AG04449 (cell line): ENCODE data around the gene LBX2.
"Not testable (repeated sequence)": the region's sequence is repeated elsewhere in the genome, so short reads cannot be mapped to it uniquely, and the experiment has no call there.

ENCODE experiments used
- CTCF ChIA-PET: fragments of 350-600 bp; formaldehyde crosslinking; extraction: SDS; loops from one replicate; lab custom pipeline; 2021; ENCODE audit warnings: antibody characterized with exemption; lab: Yijun Ruan, JAX
- POLR2A ChIA-PET: fragments of 400-600, 350-600 bp; formaldehyde crosslinking; extraction: SDS; loops from one replicate; lab custom pipeline; 2020; ENCODE audit warnings: antibody characterized with exemption, inconsistent platforms; lab: Yijun Ruan, JAX
- DNase-seq: peaks from one replicate; pipeline ENCODE4 v3.0.0-alpha.2; 2010; ENCODE audit warnings: low read depth, low spot score
- H3K4me3 ChIP-seq: 2 replicates; pipeline ENCODE4 v1.5.1; 2011; ENCODE audit warnings: low read depth, mild to moderate bottlenecking, control low read depth, low read length
- TF ChIP-seq, protein P1 (sequence below): IDR thresholded peaks from one replicate; pipeline ENCODE4 v1.5.1; 2011; ENCODE audit warnings: mild to moderate bottlenecking, moderate library complexity, low read length, control low read depth, inconsistent platforms; ENCODE audit not compliant: insufficient read depth; ENCODE audit errors: missing control alignments

Gene LBX2

DNA sequence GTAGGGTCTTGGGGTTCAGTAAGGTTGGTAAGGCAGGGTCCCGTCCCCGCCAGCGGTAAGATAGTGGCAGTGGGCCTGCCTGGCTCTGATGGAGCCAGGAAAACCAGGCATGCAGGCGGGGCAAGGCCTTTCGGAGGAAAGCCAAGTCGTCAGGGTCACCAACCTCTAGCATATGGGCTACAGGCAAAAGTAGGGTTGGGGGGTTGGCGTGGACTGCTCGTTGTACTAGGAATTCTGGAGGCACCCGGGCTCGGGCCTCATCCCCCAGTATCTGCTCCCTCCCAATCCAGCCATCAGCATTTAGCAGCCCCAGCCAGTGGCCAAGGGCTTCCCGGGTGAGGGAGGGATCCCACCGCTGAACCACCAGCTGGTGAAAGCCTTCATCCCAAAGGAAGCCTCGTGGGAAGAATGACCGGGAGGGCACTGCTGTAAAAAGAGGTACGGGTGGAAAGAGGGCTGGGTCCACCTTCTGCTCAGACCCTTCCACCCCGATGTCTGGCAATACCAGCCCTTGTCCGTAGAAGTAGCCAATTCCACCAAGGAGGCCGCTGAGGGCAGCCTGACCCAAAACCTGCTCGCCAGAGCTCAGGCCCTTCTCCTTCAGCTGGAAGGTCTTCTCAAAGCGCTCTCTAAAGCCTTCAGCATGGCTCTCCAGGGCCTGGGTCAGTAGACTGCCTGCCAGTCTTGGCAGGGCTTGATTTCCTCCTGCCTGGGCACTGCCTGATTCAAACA lies 37.2 kb downstream of the LBX2 start:
- TF ChIP-seq, protein P1, sequence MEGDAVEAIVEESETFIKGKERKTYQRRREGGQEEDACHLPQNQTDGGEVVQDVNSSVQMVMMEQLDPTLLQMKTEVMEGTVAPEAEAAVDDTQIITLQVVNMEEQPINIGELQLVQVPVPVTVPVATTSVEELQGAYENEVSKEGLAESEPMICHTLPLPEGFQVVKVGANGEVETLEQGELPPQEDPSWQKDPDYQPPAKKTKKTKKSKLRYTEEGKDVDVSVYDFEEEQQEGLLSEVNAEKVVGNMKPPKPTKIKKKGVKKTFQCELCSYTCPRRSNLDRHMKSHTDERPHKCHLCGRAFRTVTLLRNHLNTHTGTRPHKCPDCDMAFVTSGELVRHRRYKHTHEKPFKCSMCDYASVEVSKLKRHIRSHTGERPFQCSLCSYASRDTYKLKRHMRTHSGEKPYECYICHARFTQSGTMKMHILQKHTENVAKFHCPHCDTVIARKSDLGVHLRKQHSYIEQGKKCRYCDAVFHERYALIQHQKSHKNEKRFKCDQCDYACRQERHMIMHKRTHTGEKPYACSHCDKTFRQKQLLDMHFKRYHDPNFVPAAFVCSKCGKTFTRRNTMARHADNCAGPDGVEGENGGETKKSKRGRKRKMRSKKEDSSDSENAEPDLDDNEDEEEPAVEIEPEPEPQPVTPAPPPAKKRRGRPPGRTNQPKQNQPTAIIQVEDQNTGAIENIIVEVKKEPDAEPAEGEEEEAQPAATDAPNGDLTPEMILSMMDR: no peak
- CTCF ChIA-PET: interaction anchor here (0.5 to 1.2 kb wide), 3 partner anchors 70 to 126 kb away, joined by 3 to 4 read pairs (median 3); no protein-coding TSS in a partner anchor
- POLR2A ChIA-PET: interaction anchor here (0.5 to 1.9 kb wide), 2 partner anchors 10 to 41 kb away, joined by 3 to 7 read pairs; partner anchors contain the start of gene MRPL53

DNA sequence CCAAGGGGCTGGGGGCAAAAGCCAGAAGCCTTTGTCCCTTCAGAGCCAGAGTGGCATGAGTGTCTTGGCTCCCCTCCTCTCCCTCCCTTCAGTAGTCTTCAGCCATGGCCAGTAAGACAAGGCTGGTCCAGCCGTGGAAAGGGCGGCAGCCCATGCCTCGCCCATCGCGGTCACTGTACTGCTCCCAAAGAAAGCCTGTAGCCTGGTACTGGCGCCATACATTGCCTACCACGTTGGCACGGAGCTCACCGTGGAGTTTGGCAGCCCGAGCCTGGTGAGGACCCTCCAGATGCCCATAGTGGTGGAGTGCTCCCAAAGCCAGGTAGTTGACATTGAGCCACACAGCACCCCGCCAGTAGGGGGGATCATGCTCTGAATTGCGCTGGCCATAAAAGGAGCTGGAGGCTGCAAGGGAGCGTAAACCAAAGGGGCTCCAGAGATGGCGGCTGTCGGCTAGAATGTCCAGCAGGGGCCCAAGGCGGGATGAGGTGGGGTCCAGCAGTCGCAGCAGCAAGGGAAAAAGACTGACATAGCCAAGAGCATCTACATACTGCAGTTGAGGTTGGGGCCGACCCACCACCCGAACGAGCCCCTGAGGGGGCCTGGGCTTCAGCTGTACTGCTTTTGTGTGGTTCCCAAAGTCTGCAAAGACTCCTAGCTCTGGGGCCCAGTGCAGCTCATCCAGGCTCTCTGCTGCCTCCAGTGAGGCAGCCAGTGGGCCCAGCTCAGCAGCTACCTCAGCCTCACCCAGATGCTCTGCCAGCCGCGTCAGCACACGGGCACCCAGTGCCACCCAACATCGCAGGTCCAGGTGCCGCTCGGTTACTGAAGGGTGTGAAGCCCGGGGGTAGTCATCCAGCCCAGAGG lies 38.0 kb downstream of the LBX2 start:
- ChIA-PET POLR2A (interaction anchor here (0.5 to 1.9 kb wide), 3 partner anchors 10 to 72 kb away, joined by 3 to 7 read pairs (median 3); partner anchors contain the start of gene MRPL53), CTCF (interaction anchor here (0.5 to 1.2 kb wide), 3 partner anchors 70 to 127 kb away, joined by 3 to 4 read pairs (median 3); no protein-coding TSS in a partner anchor)
- no peak for DNase-seq
- no peak overlapping the region for H3K4me3 ChIP-seq
- TF ChIP-seq, protein P1: peak; percentile 6

More for the DNA sequence above, 37.2 kb downstream of the LBX2 start:
- no peak for DNase-seq
- no peak overlapping the region for H3K4me3 ChIP-seq

DNA sequence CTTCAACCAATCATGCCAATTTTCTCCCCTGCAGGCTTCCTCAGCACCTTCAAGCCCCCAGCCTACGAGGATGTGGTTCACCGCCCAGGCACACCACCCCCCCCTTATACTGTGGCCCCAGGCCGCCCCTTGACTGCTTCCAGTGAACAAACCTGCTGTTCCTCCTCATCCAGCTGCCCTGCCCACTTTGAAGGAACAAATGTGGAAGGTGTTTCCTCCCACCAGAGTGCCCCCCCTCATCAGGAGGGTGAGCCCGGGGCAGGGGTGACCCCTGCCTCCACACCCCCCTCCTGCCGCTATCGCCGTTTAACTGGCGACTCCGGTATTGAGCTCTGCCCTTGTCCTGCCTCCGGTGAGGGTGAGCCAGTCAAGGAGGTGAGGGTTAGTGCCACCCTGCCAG lies 39.2 kb downstream of the LBX2 start:
- CTCF ChIA-PET, DNase-seq: not testable (repeated sequence)
- POLR2A ChIA-PET: interaction anchor here (1.9 to 3.3 kb wide), 2 partner anchors 12 to 21 kb away, joined by 7 to 10 read pairs; partner anchors contain the start of gene MRPL53

DNA sequence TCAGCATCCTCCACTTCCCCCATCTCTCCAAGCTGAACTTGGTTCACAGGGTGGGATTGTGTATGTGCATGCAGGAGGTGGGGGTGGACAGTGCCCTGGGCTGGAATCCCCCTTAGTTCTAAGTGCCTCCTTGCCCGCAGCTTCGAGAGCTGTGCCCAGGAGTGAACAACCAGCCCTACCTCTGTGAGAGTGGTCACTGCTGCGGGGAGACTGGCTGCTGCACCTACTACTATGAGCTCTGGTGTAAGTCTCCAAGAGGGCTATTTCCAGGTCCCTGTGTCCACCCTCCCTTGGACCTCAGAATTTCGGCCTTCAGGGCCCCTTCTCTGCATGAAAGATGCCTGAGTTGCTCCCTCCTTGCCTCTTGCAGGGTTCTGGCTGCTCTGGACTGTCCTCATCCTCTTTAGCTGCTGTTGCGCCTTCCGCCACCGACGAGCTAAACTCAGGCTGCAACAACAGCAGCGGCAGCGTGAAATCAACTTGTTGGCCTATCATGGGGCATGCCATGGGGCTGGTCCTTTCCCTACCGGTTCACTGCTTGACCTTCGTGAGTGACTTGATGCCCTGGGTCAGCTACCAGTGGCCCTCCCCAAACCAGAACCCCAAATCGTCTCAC lies 39.8 kb downstream of the LBX2 start:
- CTCF ChIA-PET: interaction anchor here (3.8 kb wide), 1 partner anchor 128 kb away, joined by 25 read pairs; no protein-coding TSS in a partner anchor
- POLR2A ChIA-PET: interaction anchor here (2.1 to 3.3 kb wide), 4 partner anchors 8 to 22 kb away, joined by 8 to 12 read pairs (median 11); partner anchors contain the start of gene MRPL53
- H3K4me3 ChIP-seq: peak overlapping the region; percentile 62
- not testable (repeated sequence) for DNase-seq

More for the DNA sequence above, 39.2 kb downstream of the LBX2 start:
- not testable (repeated sequence) for H3K4me3 ChIP-seq

DNA sequence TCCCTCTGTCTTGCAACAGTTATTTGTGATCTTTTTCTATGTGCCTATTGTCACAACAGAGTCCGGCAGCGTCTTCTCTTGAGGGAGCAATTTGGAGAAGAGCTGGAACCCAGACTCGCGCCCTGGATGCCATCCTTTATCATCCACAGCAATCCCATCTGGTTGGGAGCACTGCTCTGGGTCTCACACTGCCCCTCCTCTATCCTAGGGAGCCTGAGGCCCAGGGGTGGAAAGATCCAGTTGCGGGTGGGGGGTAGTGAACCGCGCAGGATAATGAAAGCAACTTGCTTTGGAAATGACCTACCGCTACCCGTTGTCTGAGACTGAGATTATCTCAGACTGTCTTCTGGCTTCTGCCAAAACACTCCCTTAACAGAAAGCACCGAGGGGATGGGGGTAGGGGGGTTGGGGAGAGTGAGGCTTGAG lies 40.5 kb downstream of the LBX2 start:
- POLR2A ChIA-PET: interaction anchor here (1.0 to 3.3 kb wide), 7 partner anchors 9 to 36 kb away, joined by 3 to 12 read pairs (median 8); partner anchors contain the start of gene MRPL53
- CTCF ChIA-PET: interaction anchor here (0.9 to 3.8 kb wide), 4 partner anchors 24 to 129 kb away, joined by 3 to 25 read pairs (median 4); partner anchors contain the start of genes CCDC142, TTC31 and WDR54
- no peak for DNase-seq
- H3K4me3 ChIP-seq: peak overlapping the region; percentile 62
- TF ChIP-seq, protein P1: no peak

DNA sequence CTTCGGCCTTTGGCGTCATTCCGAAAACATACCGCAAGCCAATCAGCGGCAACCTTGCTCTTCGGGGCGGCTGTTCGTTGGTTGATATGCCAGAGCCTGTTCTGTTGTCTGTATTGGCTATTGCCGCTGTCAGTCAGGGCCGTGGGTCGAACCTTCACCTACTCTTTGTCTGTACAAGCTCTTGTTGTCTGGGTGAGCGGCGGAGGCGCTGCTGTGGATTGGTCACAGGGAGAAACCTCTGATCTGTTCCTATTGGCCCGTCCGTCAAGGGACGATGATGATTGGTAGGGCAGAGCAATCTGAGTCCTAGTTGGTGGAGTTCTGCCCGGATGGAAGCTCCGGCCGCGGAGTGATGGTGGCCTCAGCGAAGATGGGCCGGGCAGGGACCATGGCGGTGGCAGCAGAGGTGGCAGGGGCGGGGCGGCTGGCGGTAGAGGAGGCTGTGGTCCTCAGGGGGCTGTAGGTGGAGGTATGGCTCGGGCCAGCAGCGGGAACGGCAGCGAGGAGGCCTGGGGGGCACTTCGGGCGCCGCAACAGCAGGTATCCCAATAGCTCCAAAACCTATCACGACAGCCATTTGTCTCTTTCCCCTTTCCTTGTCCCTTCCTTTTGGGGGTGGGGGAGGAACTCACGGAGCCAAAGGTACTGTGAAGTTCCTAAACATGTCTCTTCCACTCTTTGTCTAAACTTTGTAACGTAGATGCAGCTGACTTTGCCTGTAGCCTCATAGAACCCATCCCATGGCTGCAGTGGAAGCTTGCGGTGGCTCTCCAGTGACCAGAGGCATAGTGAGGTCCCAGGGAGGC lies 41.1 kb downstream of the LBX2 start, which contains the start of gene WBP1:
WBP1 (plus strand) TSS at position 307 of the 806 bp plus-strand sequence; CDS start at position 472, 165 bp downstream.
- peak within 1 kb of the TSS; percentile 74 for H3K4me3 ChIP-seq
- peak; percentile 100 for DNase-seq
- TF ChIP-seq, protein P1: no peak
- POLR2A ChIA-PET: interaction anchor here (0.6 to 3.3 kb wide), 10 partner anchors 10 to 130 kb away, joined by 3 to 12 read pairs (median 6); partner anchors contain the start of gene MRPL53
- CTCF ChIA-PET: interaction anchor here (0.6 to 3.8 kb wide), 6 partner anchors 22 to 244 kb away, joined by 3 to 25 read pairs (median 4); partner anchors contain the start of genes CCDC142, TTC31 and WDR54
